OCI-LY3 (cell line): ENCODE measurements around the gene RBM17.
"Not testable (repeated sequence)": the region's sequence is repeated elsewhere in the genome, so short reads cannot be mapped to it uniquely, and the experiment has no call there.

ENCODE experiments used
- EZH2phosphoT487 ChIP-seq: fragments of 200-600 bp; shearing (Covaris generic); IDR thresholded peaks from 2 replicates; pipeline ENCODE4 v1.6.1; 2018; ENCODE audit warnings: antibody characterized with exemption, mixed run types, low read depth
- TF ChIP-seq, protein P1 (sequence below): fragments of 200-600, 300-600 bp; sonication (generic); IDR thresholded peaks from 2 replicates; pipeline ENCODE4 v1.5.1; 2014; ENCODE audit warnings: antibody characterized with exemption, low read length, low read depth

DNA sequence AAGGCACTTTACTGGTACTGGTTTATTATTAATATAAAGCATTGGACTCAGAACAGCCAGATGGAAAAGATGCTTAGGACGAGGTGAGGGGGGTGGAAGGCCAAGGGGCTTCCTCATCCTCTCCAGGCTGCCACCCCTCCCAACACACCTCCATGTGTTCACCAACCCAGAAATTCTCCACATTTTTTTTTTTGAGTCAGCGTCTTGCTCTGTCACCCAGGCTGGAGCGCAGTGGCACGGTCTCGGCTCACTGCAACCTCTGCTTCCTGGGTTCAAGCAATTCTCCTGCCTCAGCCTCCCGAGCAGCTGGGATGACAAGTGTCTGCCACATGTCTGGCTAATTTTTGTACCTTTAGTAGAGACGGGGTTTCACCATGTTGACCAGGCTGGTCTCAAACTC is 53.4 kb downstream of the RBM17 start:
- not testable (repeated sequence) for TF ChIP-seq EZH2phosphoT487
- TF ChIP-seq, protein P1, sequence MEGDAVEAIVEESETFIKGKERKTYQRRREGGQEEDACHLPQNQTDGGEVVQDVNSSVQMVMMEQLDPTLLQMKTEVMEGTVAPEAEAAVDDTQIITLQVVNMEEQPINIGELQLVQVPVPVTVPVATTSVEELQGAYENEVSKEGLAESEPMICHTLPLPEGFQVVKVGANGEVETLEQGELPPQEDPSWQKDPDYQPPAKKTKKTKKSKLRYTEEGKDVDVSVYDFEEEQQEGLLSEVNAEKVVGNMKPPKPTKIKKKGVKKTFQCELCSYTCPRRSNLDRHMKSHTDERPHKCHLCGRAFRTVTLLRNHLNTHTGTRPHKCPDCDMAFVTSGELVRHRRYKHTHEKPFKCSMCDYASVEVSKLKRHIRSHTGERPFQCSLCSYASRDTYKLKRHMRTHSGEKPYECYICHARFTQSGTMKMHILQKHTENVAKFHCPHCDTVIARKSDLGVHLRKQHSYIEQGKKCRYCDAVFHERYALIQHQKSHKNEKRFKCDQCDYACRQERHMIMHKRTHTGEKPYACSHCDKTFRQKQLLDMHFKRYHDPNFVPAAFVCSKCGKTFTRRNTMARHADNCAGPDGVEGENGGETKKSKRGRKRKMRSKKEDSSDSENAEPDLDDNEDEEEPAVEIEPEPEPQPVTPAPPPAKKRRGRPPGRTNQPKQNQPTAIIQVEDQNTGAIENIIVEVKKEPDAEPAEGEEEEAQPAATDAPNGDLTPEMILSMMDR = not testable (repeated sequence)
